OCI-LY1 (cell line): Measurements from ENCODE around the gene RANBP17.

Source experiments
- H2AFZ ChIP-seq: fragments of 200-600 bp; sonication (generic), shearing (Covaris generic); 2 replicates; pipeline ENCODE4 v1.6.0; 2014; ENCODE audit warnings: antibody characterized with exemption, mild to moderate bottlenecking, low read length
- H3F3A ChIP-seq: fragments of 200-600 bp; sonication (generic), shearing (Covaris generic); 2 replicates; pipeline ENCODE4 v1.6.0; 2014; ENCODE audit warnings: mild to moderate bottlenecking, antibody characterized with exemption, low read length, moderate library complexity; ENCODE audit not compliant: insufficient read depth
- H3K27ac ChIP-seq: fragments of 200-600 bp; sonication (generic); 2 replicates; pipeline ENCODE4 v1.5.1; 2014; ENCODE audit warnings: low read length, mixed run types, mild to moderate bottlenecking, low read depth; ENCODE audit not compliant: poor library complexity, severe bottlenecking
- H3K27me3 ChIP-seq: fragments of 200-600 bp; sonication (generic); 2 replicates; pipeline ENCODE4 v1.6.0; 2014; ENCODE audit warnings: antibody characterized with exemption, mild to moderate bottlenecking, low read length, moderate library complexity; ENCODE audit not compliant: insufficient read depth
- H3K36me3 ChIP-seq: fragments of 200-600 bp; sonication (generic); 2 replicates; pipeline ENCODE4 v1.6.1; 2014; ENCODE audit warnings: mild to moderate bottlenecking, antibody characterized with exemption, low read length, moderate library complexity, mixed read lengths; ENCODE audit not compliant: insufficient read depth
- H3K4me1 ChIP-seq: fragments of 200-600 bp; sonication (generic); 2 replicates; pipeline ENCODE4 v1.5.1; 2014; ENCODE audit warnings: mild to moderate bottlenecking, low read length, moderate library complexity; ENCODE audit not compliant: insufficient read depth, severe bottlenecking
- H3K4me2 ChIP-seq: fragments of 200-600 bp; sonication (generic), shearing (Covaris generic); 2 replicates; pipeline ENCODE4 v1.6.1; 2014; ENCODE audit warnings: low read length
- H3K4me3 ChIP-seq: fragments of 200-600 bp; sonication (generic); 2 replicates; pipeline ENCODE4 v1.5.1; 2014; ENCODE audit warnings: low read length, low read depth, mild to moderate bottlenecking, mixed read lengths; ENCODE audit not compliant: poor library complexity, severe bottlenecking
- H3K79me2 ChIP-seq: fragments of 200-600 bp; shearing (Covaris generic); 2 replicates; pipeline ENCODE4 v1.6.1; 2016; ENCODE audit warnings: mixed run types, low read length, mixed read lengths; ENCODE audit not compliant: insufficient read depth
- H3K9ac ChIP-seq: fragments of 200-600 bp; sonication (generic), shearing (Covaris generic); 2 replicates; pipeline ENCODE4 v1.6.1; 2014; ENCODE audit warnings: mild to moderate bottlenecking, low read length, mixed read lengths
- H3K9me2 ChIP-seq: fragments of 200-600 bp; sonication (generic), shearing (Covaris generic); 2 replicates; pipeline ENCODE4 v1.6.1; 2014; ENCODE audit warnings: low read depth, mild to moderate bottlenecking, low read length, mixed read lengths
- H3K9me3 ChIP-seq: fragments of 200-600 bp; shearing (Covaris generic); 2 replicates; pipeline ENCODE4 v1.6.1; 2014; ENCODE audit warnings: low read length, mixed read lengths
- H4K20me1 ChIP-seq: fragments of 200-600 bp; sonication (generic), shearing (Covaris generic); 2 replicates; pipeline ENCODE4 v1.6.0; 2016; ENCODE audit warnings: mild to moderate bottlenecking, low read length; ENCODE audit not compliant: insufficient read depth
- CTCF ChIP-seq: fragments of 200-600 bp; sonication (generic), shearing (Covaris generic); IDR thresholded peaks from 2 replicates; pipeline ENCODE4 v1.5.1; 2017; ENCODE audit warnings: mild to moderate bottlenecking, antibody characterized with exemption, low read length, moderate library complexity, mixed read lengths
- EZH2 ChIP-seq: fragments of 200-600 bp; sonication (generic), shearing (Covaris generic); IDR thresholded peaks from 2 replicates; pipeline ENCODE4 v1.8.0; 2017; ENCODE audit warnings: borderline replicate concordance, mixed run types, mild to moderate bottlenecking, antibody characterized with exemption, low read length, moderate library complexity, mixed read lengths

The RANBP17 gene

GRCh38 chr5:171142617-171143016 lies 280.8 kb downstream of the RANBP17 start:
- Histone ChIP-seq H3K27ac (no peak overlapping the region), H3F3A (no peaks in the 10 kb centered on the region), H3K4me1 (no peaks in the 10 kb centered on the region), H3K27me3 (no peaks in the 10 kb centered on the region; the same call in 1 of the 2 replicates), H3K9me3 (no peaks in the 10 kb centered on the region), H3K79me2 (no peaks in the 10 kb centered on the region), H3K4me2 (no peak overlapping the region), H2AFZ (no peak overlapping the region), H4K20me1 (no peaks in the 10 kb centered on the region), H3K9ac (no peak overlapping the region), H3K4me3 (no peak overlapping the region), H3K36me3 (no peaks in the 10 kb centered on the region), H3K9me2 (no peaks in the 10 kb centered on the region)
- TF ChIP-seq EZH2 (no peak), CTCF (no peak)

- Histone ChIP-seq H3K79me2 (no peaks in the 10 kb centered on the region), H3K9me3 (no peaks in the 10 kb centered on the region), H3K9ac (no peak overlapping the region), H3K4me2 (no peak overlapping the region), H3K36me3 (no peaks in the 10 kb centered on the region), H2AFZ (no peak overlapping the region), H3K9me2 (no peaks in the 10 kb centered on the region), H3K27ac (no peak overlapping the region), H4K20me1 (no peaks in the 10 kb centered on the region), H3K4me1 (no peaks in the 10 kb centered on the region), H3K27me3 (no peaks in the 10 kb centered on the region; the same call in 1 of the 2 replicates), H3K4me3 (no peak overlapping the region), H3F3A (no peaks in the 10 kb centered on the region)
- TF ChIP-seq CTCF (no peak), EZH2 (no peak)
Observed at GRCh38 chr5:171143171-171143570, 281.4 kb downstream of the RANBP17 start.

GRCh38 chr5:171143926-171144325 lies 282.1 kb downstream of the RANBP17 start:
- H3K36me3 ChIP-seq = no peaks in the 10 kb centered on the region
- H3K27ac ChIP-seq = no peak overlapping the region
- H3K4me2 ChIP-seq = no peak overlapping the region
- H3K4me1 ChIP-seq = no peaks in the 10 kb centered on the region
- H3K27me3 ChIP-seq = no peaks in the 10 kb centered on the region; the same call in 1 of the 2 replicates
- no peaks in the 10 kb centered on the region for H3F3A ChIP-seq
- no peak for TF ChIP-seq EZH2
- no peak for TF ChIP-seq CTCF
- no peaks in the 10 kb centered on the region for H4K20me1 ChIP-seq
- H3K9me3 ChIP-seq = no peaks in the 10 kb centered on the region
- no peak overlapping the region for H2AFZ ChIP-seq
- no peak overlapping the region for H3K4me3 ChIP-seq
- no peak overlapping the region for H3K9ac ChIP-seq
- no peaks in the 10 kb centered on the region for H3K79me2 ChIP-seq
- H3K9me2 ChIP-seq = no peaks in the 10 kb centered on the region
